ENCODE results near the gene CCNQ.

- no peak for TF ChIP-seq CTCF (IDR thresholded peaks at IDR 0.05; ENCODE audit: insufficient read depth, low read length)
- no peak for TF ChIP-seq SPI1 (IDR thresholded peaks at IDR 0.05; ENCODE audit: borderline replicate concordance, low read depth)
- no peak for TF ChIP-seq GABPA (IDR thresholded peaks at IDR 0.05; ENCODE audit: low read depth)
Observed at GRCh38 chrX:153637121-153638040, 38.4 kb upstream of the CCNQ start.
